Effector memory CD8-positive, alpha-beta T cell (primary cell): ENCODE measurements around the gene ARHGAP24.
"Not testable (repeated sequence)": the region's sequence is repeated elsewhere in the genome, so short reads cannot be mapped to it uniquely, and the experiment has no call there.

Experiments
- ATAC-seq: fragments of 150-1000 bp; cut with Tn5 transposase; replicated peaks from 2 replicates; pipeline ENCODE4 v1.10.0; 2021; ENCODE audit warnings: mild to moderate bottlenecking, moderate library complexity
- DNase-seq, 3 experiments: peaks; one replicate each; pipeline ENCODE4 v3.0.0; 2021
- H3K27ac Mint-ChIP-seq, 2 donors: one replicate each; pipeline ENCODE4 v1.8.0; 2022; ENCODE audit warnings: mild to moderate bottlenecking in 2 of 2, mixed read lengths in 2 of 2, moderate library complexity in 2 of 2
- H3K27me3 Mint-ChIP-seq, 2 donors: one replicate each; pipeline ENCODE4 v1.8.0; 2022; ENCODE audit warnings: mixed read lengths in 2 of 2
- H3K36me3 Mint-ChIP-seq: one replicate; pipeline ENCODE4 v1.8.0; 2022; ENCODE audit warnings: mild to moderate bottlenecking, moderate library complexity, mixed read lengths; ENCODE audit not compliant: insufficient read depth
- H3K4me1 Mint-ChIP-seq, 2 donors: one replicate each; pipeline ENCODE4 v1.8.0; 2022; ENCODE audit warnings: low read depth in 2 of 2, mixed read lengths in 2 of 2
- H3K4me3 Mint-ChIP-seq, 2 donors: one replicate each; pipeline ENCODE4 v1.8.0; 2022; ENCODE audit warnings: mild to moderate bottlenecking in 2 of 2, mixed read lengths in 2 of 2, moderate library complexity in 2 of 2
- H3K9me3 Mint-ChIP-seq, 2 donors: one replicate each; pipeline ENCODE4 v1.8.0; 2022; ENCODE audit warnings: mixed read lengths in 2 of 2

Gene ARHGAP24

DNA sequence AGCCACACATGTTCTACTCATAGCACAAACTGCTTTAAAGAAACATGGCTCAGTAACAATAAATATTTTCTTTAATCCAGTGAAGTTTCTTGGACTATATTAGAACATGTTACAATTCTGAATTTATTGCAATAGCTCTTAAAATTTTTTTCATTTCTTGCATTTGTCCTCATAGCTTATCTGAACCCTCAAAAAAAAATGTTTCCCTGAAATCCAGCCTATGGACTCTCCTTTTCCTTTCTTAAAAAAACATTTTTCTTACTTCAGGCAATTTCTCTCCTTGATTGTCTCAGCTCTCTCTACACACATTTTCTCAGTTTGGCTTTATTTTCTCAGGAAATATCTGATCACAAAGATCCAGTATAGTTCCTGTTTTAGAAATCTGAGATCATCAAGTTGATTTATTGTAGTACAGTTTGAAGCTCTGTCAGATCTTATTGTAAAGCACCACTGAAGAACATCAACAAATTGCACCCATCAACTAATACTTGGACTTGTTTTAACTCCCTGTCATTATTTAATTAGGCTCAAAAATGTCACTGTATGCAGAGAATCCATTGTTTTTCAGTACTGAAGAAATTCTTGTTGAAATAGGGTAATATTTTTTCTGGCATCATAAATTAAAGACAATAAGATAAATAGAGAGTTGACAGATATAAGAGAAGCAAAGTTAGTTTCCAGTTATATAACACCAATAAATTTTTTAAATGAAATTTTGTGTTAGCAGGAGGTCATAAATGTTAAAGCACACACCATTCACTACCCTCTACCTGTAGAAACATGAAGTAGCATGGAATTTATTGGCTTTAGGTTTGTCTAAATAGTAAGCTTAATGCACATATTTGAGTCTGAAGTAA lies 317.7 kb downstream of the ARHGAP24 start:
- H3K4me1 Mint-ChIP-seq: no peaks in the 10 kb centered on the region
- H3K9me3 Mint-ChIP-seq: peaks cover 0 to 8% of the 10 kb centered on the region in 2 donors
- ATAC-seq (no peak), DNase-seq (no peak)
- no peaks in the 10 kb centered on the region for H3K36me3 Mint-ChIP-seq
- H3K27me3 Mint-ChIP-seq: no peaks in the 10 kb centered on the region
- no peak overlapping the region for H3K4me3 Mint-ChIP-seq
- no peak overlapping the region for H3K27ac Mint-ChIP-seq

DNA sequence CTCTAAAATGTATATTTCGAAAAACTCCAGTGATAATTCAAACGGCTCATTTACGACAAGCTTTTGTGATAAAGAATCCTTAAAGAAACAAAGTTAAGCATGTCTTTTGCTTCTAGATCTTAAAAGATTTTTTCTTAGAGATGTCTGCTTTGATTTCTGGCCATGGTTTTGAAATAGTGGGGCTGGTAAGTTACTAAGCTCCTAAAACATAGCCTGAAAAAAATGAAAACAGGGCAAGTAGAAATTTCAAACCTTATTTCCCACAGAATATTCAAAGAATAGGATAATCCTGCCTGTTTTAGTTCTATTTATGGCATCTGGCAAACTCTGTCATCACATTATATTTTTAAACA lies 318.3 kb downstream of the ARHGAP24 start:
- H3K9me3 Mint-ChIP-seq: peaks cover 0 to 5% of the 10 kb centered on the region in 2 donors
- DNase-seq (no peak), ATAC-seq (no peak)
- H3K4me3 Mint-ChIP-seq: no peak overlapping the region
- no peak overlapping the region for H3K27ac Mint-ChIP-seq
- no peaks in the 10 kb centered on the region for H3K27me3 Mint-ChIP-seq
- no peaks in the 10 kb centered on the region for H3K4me1 Mint-ChIP-seq
- H3K36me3 Mint-ChIP-seq: no peaks in the 10 kb centered on the region

DNA sequence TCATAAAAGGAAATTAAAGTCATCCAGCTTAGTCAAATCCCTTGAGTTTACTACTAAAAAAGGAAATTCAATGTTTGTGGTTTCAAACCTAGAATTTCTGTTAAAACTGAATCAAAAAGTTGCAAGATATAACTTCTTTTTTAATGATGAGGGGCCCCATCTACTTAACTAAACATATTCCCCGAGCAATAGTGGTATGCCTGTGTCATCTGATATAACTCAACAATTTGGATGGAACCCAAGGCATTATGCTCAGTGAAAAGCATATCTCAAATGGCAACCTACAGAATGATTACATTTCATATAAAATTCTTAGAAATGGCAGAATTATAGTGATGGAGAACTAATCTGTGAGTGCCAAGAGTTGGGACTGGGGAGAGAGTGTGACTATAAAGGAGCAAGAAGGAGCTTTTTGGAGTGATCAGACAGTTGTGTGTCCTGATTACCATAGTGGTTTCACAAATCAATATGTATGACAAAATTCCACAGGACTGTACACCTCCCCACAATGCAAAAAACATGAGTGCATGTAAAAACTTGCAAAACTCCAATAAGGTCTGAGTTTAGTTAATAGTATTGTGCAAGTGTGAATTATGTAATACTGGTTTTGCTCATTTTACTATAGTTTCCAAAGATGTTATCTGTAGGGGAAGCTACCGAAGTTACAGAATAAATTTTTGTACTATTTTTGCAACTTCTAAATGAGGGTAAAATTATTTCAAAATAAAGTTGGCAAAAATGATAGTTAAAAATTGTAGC lies 323.2 kb downstream of the ARHGAP24 start:
- Mint-ChIP-seq H3K27me3 (no peaks in the 10 kb centered on the region), H3K4me1 (no peaks in the 10 kb centered on the region), H3K9me3 (peaks cover 0 to 3% of the 10 kb centered on the region in 2 donors), H3K4me3 (no peak overlapping the region), H3K27ac (no peak overlapping the region), H3K36me3 (peaks cover 3% of the 10 kb centered on the region)
- no peak for ATAC-seq
- no peak for DNase-seq

DNA sequence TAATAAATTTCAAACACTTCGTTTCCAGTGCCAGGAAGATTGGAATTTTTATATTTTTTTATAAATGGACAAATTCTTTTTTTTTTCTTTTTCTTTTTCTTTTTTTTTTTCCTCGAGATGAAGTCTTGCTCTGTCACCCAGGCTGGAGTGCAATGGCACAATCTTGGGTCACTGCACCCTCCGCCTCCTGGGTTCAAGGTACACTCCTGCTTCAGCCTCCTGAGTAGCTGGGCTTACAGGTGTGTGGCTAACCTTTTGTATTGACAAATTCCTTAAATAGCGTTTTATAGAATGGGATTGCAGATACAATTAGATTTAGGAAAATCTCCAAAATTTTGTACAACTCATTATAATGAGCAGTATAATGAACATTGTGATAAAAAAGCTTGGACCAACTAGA lies 328.9 kb downstream of the ARHGAP24 start:
- H3K4me3 Mint-ChIP-seq: no peak overlapping the region
- peaks cover 3% of the 10 kb centered on the region for H3K36me3 Mint-ChIP-seq
- no peak overlapping the region for H3K27ac Mint-ChIP-seq
- no peak for DNase-seq
- ATAC-seq: no peak
- H3K27me3 Mint-ChIP-seq: no peaks in the 10 kb centered on the region
- H3K4me1 Mint-ChIP-seq: no peaks in the 10 kb centered on the region
- peaks cover 0 to 2% of the 10 kb centered on the region in 2 donors for H3K9me3 Mint-ChIP-seq

DNA sequence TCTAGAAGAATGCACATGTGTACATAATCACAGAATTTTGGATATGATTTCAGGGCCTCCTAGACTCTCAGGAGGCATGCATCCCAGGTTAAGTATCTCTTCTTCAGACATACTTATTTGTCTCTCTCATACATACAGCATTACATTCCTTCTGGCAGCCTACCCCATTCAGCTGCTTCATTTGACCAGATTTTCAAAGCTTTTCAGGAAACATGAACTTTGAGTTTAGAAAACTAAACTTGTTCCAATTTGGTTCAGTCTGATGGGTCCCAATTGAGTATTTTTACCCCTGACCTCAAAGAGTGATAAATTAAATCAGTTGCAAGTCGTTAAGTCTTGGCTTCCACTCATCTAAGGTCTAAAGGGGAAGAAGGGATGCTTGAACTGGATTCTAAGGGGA lies 330.9 kb downstream of the ARHGAP24 start:
- Mint-ChIP-seq H3K36me3 (no peaks in the 10 kb centered on the region), H3K4me1 (no peaks in the 10 kb centered on the region), H3K27ac (no peak overlapping the region), H3K27me3 (no peaks in the 10 kb centered on the region), H3K9me3 (no peaks in the 10 kb centered on the region), H3K4me3 (no peak overlapping the region)
- ATAC-seq: no peak
- no peak for DNase-seq

DNA sequence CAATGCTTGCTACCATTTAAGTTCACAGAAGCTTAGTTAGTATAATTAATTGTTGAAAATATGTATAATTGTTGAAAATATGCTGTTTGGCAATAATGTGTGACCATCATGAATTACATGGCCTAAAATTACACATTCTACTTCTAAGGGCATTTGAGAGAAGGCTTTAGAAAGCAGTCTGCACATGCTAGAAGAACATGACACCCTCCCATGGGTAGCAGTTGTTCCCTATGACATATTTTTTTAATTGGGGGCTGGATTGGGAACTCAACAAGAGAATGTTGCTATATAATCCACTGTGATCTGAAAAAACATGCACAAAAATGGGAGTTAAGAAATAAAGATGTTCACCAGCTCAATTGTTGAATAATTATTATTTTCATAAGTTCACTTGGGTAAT lies 331.4 kb downstream of the ARHGAP24 start:
- Mint-ChIP-seq H3K36me3 (no peaks in the 10 kb centered on the region), H3K27ac (no peak overlapping the region), H3K4me1 (no peaks in the 10 kb centered on the region), H3K4me3 (no peak overlapping the region), H3K9me3 (no peaks in the 10 kb centered on the region), H3K27me3 (no peaks in the 10 kb centered on the region)
- DNase-seq (no peak), ATAC-seq (no peak)

DNA sequence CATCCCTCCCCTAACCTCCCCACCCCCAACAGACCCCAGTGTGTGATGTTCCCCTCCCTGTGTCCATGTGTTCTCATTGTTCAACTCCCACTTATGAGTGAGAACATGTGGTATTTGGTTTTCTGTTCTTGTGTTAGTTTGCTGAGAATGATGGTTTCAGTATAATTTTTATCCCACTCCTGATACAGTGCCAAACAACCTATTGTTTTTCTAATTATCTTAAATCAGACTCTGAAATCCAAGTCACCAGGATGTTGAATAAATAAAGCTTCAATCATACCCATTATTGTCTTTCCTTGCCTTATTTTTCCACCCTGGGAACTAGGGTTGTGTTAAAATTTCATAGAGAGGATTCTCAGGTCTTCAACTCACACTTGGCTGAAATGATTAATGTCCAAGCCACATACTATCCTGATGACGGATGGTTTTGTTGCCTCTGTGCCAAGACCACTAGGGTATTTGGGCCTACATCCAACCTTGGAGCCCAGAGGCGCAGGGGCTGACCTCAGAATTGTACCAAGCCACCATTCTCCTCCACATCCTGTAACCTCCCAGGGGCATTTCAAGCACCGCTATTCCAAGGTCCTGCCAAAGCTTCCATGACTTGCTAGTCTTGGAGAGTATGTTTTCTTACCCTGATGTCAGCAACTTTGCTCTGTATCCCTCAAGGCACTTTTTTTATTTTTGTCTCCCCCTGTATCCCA lies 332.4 kb downstream of the ARHGAP24 start:
- ATAC-seq (no peak), DNase-seq (no peak)
- Mint-ChIP-seq H3K4me1 (no peaks in the 10 kb centered on the region), H3K36me3 (no peaks in the 10 kb centered on the region), H3K9me3 (no peaks in the 10 kb centered on the region), H3K27me3 (no peaks in the 10 kb centered on the region), H3K4me3 (no peak overlapping the region), H3K27ac (no peak overlapping the region)

DNA sequence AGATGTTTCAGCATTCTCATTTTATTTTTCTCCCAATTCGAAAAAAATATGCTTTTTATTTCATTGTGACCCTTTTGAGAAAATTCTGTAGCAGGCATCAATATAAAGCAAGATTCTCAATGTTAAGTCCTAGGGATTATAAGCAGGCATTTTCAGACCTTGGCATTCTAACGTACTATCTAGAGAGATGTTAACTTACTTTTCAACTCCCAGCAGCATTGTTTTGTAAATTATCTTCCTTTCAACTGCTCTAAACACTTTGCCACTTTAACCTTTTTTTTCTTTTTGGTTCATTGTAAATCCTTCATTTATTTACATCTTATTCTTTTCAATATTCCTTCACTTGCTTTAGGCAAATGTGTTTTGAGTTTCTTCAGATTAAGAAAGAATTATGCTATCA lies 333.2 kb downstream of the ARHGAP24 start:
- Mint-ChIP-seq H3K4me3 (no peak overlapping the region), H3K27me3 (no peaks in the 10 kb centered on the region), H3K9me3 (peaks cover 0 to 7% of the 10 kb centered on the region in 2 donors), H3K36me3 (no peaks in the 10 kb centered on the region), H3K27ac (no peak overlapping the region), H3K4me1 (no peaks in the 10 kb centered on the region)
- DNase-seq (no peak), ATAC-seq (no peak)

DNA sequence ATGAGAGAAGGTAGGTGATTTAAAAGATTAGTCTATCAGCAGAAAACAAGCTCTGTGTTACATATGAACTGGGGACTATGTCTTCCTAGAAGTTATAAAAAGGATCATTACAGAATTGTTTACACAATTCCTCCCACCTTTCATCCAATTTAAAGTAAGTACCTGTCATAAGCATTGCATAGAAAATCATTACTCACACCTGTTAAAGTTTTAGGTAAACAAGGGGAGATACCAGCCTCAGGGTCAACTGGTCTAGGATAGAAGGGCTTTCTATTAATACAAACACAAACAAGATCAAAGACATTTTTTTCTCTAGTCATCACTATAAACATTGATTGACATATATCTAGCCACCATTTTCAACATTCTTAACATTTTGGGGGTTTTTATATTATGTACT lies 333.9 kb downstream of the ARHGAP24 start:
- H3K27ac Mint-ChIP-seq: no peak overlapping the region
- no peaks in the 10 kb centered on the region for H3K27me3 Mint-ChIP-seq
- no peak for DNase-seq
- H3K4me1 Mint-ChIP-seq: no peaks in the 10 kb centered on the region
- ATAC-seq: no peak
- H3K9me3 Mint-ChIP-seq: peaks cover 1 to 7% of the 10 kb centered on the region in 2 donors
- H3K36me3 Mint-ChIP-seq: no peaks in the 10 kb centered on the region
- H3K4me3 Mint-ChIP-seq: no peak overlapping the region

DNA sequence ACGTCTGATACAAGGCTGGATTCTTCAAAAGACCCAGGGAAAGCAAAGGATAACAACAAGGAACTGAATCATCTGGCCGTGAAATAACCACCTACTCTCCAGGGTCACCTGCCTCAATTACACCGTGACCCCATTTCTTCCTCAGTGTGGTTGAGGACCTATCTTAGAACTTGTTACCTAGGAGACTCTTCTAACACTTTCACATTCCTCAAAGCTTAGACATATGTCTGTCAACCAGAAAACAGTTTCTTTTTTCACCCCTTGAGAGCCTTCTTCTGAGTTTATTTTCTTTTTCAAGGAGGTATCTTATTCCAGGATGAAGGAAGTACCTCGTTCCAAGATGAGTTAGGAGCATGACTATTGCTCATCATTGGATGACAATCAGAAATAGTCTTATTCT lies 337.8 kb downstream of the ARHGAP24 start:
- Mint-ChIP-seq H3K36me3 (no peaks in the 10 kb centered on the region), H3K4me1 (no peaks in the 10 kb centered on the region), H3K9me3 (peaks cover 3 to 7% of the 10 kb centered on the region in 2 donors), H3K27ac (no peak overlapping the region), H3K27me3 (no peaks in the 10 kb centered on the region), H3K4me3 (no peak overlapping the region)
- ATAC-seq (no peak), DNase-seq (no peak)

DNA sequence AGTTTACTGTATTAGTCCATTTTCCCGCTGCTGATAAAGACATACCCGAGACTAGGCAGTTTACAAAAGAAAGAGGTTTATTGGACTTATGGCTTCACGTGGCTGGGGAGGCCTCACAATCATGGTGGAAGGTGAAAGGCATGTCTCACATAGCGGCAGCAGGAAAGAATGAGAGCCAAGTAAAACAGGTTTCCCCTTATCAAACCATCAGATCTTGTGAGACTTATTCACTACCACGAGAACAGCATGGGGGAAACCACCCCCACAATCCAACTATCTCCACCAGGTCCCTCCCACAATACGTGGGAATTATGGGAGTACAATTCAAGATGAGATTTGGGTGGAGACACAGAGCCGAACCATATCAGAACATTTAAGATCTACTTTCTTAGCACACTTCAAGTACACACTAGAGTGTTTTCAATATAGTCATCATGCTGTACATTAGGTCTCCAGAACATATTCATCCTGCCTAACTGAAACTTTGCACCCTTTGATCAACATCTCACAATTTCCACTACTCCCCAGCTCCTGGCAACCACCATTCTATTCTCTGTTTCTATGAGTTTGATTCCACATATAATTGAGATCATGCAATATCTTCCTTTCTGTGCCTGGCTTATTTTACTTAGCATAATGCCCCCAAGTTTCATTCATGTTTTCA lies 341.0 kb downstream of the ARHGAP24 start:
- H3K27ac Mint-ChIP-seq: no peak overlapping the region
- H3K4me1 Mint-ChIP-seq: no peaks in the 10 kb centered on the region
- H3K36me3 Mint-ChIP-seq: no peaks in the 10 kb centered on the region
- ATAC-seq: no peak
- H3K4me3 Mint-ChIP-seq: no peak overlapping the region
- no peaks in the 10 kb centered on the region for H3K27me3 Mint-ChIP-seq
- peaks cover 7% of the 10 kb centered on the region in 2 donors for H3K9me3 Mint-ChIP-seq
- DNase-seq: no peak

DNA sequence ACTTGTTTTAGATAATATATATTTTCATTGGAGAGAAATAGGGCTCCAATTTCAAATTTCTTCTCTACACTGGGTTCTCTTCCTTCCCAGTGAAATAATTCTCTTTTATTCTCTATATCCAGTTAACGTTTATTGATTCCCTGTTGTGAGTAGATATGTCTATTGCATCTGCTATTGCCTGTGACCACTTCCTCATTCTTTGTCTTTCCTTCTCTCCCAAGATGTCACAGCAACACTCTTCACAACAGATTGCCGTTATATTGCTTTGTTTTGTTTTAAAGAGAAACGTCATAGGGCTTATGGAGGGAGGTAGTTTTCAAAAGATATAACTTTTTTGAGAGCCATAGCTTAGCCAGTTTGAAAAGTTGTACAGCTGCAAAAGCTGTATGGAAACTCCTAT lies 343.8 kb downstream of the ARHGAP24 start:
- peaks cover 0 to 6% of the 10 kb centered on the region in 2 donors for H3K9me3 Mint-ChIP-seq
- no peak overlapping the region for H3K27ac Mint-ChIP-seq
- no peaks in the 10 kb centered on the region for H3K27me3 Mint-ChIP-seq
- no peak overlapping the region for H3K4me3 Mint-ChIP-seq
- no peaks in the 10 kb centered on the region for H3K4me1 Mint-ChIP-seq
- ATAC-seq (no peak), DNase-seq (no peak)
- no peaks in the 10 kb centered on the region for H3K36me3 Mint-ChIP-seq

DNA sequence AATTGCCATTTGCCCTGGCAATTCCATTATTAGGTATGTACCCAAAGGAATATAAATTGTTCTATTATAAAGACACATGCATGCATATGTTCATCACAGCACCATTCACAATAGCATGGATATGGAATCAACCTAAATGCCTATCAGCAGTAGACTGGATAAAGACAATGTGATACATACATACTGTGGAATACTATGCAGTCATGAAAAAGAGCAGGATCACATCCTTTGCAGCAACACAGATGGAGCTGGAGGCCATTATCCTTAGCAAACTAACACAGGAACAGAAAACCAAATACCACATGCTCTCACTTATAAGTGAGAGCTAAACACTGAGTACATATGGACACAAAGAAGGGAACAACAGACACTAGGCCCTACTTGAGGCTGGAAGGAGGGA lies 345.2 kb downstream of the ARHGAP24 start:
- not testable (repeated sequence) for ATAC-seq, H3K4me1 Mint-ChIP-seq, H3K9me3 Mint-ChIP-seq, H3K27ac Mint-ChIP-seq, H3K4me3 Mint-ChIP-seq, H3K27me3 Mint-ChIP-seq, H3K36me3 Mint-ChIP-seq, DNase-seq
